Hematopoietic multipotent progenitor cell (in vitro differentiated cells): ENCODE results near the gene CDC37L1. TPM values are rescaled to one million over a fixed set of nuclear protein-coding genes. Genes with fewer than 3 reads are reported as not detected.
A peak's percentile ranks its signal among the peaks of the same experiment; 100 is the strongest.

Source experiments
- DNase-seq, 3 donors: peaks; one replicate each; pipeline ENCODE4 v3.0.0-alpha.2; 2011 to 2015; ENCODE audit warnings: low read depth in 2 of 3, low spot score in 2 of 3
- total RNA-seq: library from RNA; depleted of rRNA; stranded (reverse); fragments of >200 nt; gene quantifications from one replicate; pipeline ENCODE4 v1.2.3, GENCODE V29; 2012

CDC37L1 gene
- total RNA-seq, 1 donor = 6.5 TPM

GRCh38 chr9:4709380-4709779, 30.0 kb downstream of the CDC37L1 start:
- no peak for DNase-seq

GRCh38 chr9:4713849-4714248, 34.5 kb downstream of the CDC37L1 start:
- DNase-seq = no peak

- DNase-seq = no peak
Observed at GRCh38 chr9:4714266-4715016, 35.1 kb downstream of the CDC37L1 start.

GRCh38 chr9:4716163-4716562, 36.8 kb downstream of the CDC37L1 start:
- no peak for DNase-seq

GRCh38 chr9:4717815-4718214, 38.4 kb downstream of the CDC37L1 start:
- no peak for DNase-seq

- DNase-seq = no peak
Observed at GRCh38 chr9:4718911-4719310, 39.5 kb downstream of the CDC37L1 start.

- no peak for DNase-seq
Observed at GRCh38 chr9:4721736-4722135, 42.4 kb downstream of the CDC37L1 start.

GRCh38 chr9:4725706-4726442, 46.5 kb downstream of the CDC37L1 start:
- DNase-seq = no peak

GRCh38 chr9:4727593-4727992, 48.2 kb downstream of the CDC37L1 start:
- DNase-seq = no peak

- DNase-seq = no peak
Observed at GRCh38 chr9:4732890-4733289, 53.5 kb downstream of the CDC37L1 start.

- no peak for DNase-seq
Observed at GRCh38 chr9:4734150-4734549, 54.8 kb downstream of the CDC37L1 start.

- DNase-seq = no peak
Observed at GRCh38 chr9:4738866-4739586, 59.7 kb downstream of the CDC37L1 start.

GRCh38 chr9:4739587-4740387, 60.4 kb downstream of the CDC37L1 start:
- no peak for DNase-seq

GRCh38 chr9:4740388-4740637, 60.9 kb downstream of the CDC37L1 start:
- no peak for DNase-seq

GRCh38 chr9:4740638-4741364, 61.4 kb downstream of the CDC37L1 start, which contains the start of gene AK3:
AK3 (minus strand) TSS chr9:4741202; CDS start chr9:4741087, 115 bp downstream.
- peak; percentile 67 to 93 (median 90) for DNase-seq

- peak in 1 of 3 donors; percentile 25 for DNase-seq
Observed at GRCh38 chr9:4741365-4742089, 62.2 kb downstream of the CDC37L1 start.

GRCh38 chr9:4742246-4742645, 62.9 kb downstream of the CDC37L1 start:
- no peak for DNase-seq

GRCh38 chr9:4743131-4743875, 63.9 kb downstream of the CDC37L1 start:
- DNase-seq = no peak
